HCT116 (cell line): Measurements from ENCODE around the gene HTR7. TPM values are rescaled to one million over a fixed set of nuclear protein-coding genes. Genes with fewer than 3 reads are reported as not detected.

Source experiments
- total RNA-seq: library from RNA; stranded (reverse); gene quantifications from one replicate; pipeline ENCODE4 v1.2.1, GENCODE V29; 2021; ENCODE audit not compliant: unreplicated experiment

The HTR7 gene
- total RNA-seq, 1 experiment from 2014 or later: 32.2 TPM

Other genes with a start within 250 kb of the HTR7 start
- gene RPP30, start 13.9 kb upstream of the HTR7 start, total RNA-seq: 56.8 TPM
- gene ANKRD1, start 63.0 kb upstream of the HTR7 start, total RNA-seq: not detected